Endometrial microvascular endothelial cells (primary cell): ENCODE data around the gene SCYGR7. TPM values are rescaled to one million over a fixed set of nuclear protein-coding genes. Genes with fewer than 3 reads are reported as not detected.
"Not testable (repeated sequence)": the region's sequence is repeated elsewhere in the genome, so short reads cannot be mapped to it uniquely, and the experiment has no call there.

Source experiments
- in situ Hi-C: cut with HindIII; loops from 2 replicates; pipeline ENCODE4 v1.10.0; 2017; ENCODE audit warnings: low sequenced_read_pairs, low pct_unique_long_range_greater_than_20kb; ENCODE audit errors: inconsistent ontology term
- total RNA-seq: library from RNA; depleted of rRNA; stranded (reverse); fragments of >200 nt; gene quantifications from one replicate; pipeline ENCODE4 v1.2.3, GENCODE V29; 2015; ENCODE audit errors: inconsistent ontology term

The SCYGR7 gene
- total RNA-seq, 1 donor from 2014 or later: not detected

DNA sequence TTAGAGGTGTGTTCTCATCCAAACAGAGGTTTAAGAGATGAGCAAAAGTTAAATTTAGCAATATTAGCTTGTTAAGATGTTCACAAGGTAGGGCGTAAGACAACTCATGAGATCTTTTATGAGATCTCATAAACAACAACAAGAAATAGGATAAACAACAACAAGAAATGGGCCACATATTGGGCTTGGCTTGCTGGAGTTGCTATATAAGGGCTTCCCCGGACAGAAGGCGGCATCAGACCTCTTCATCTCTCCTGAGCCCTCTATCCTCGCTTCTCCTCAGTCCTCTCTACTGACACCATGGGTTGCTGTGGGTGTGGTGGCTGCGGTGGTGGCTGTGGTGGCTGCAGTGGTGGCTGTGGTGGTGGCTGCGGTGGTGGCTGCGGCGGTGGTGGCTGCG lies 17.5 kb downstream of the SCYGR7 start, which contains the start of gene SCYGR8:
SCYGR8 (plus strand) TSS at position 301 of the 400 bp plus-strand sequence; CDS start at position 301, 0 bp downstream.
- in situ Hi-C loops: no loop called here

DNA sequence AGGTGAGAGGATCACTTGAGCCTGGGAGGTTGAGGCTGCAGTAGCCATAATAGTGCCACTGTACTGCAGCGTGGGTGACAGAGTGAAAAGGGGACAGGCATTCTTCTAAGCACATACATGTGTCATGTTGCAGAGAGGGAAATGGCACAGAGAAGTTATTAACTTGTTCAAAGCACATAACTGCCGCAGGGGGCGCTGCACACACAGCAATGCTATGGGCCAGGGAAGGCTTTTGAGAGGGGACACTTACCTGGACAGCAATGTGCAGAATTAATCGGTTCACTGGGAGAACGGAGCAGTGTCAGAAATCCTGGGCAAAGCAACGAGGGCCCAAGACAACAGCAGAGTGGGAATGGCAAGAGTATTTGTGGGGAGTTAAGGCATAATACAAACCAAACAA lies 19.9 kb downstream of the SCYGR7 start:
- in situ Hi-C loops: no loop called here

DNA sequence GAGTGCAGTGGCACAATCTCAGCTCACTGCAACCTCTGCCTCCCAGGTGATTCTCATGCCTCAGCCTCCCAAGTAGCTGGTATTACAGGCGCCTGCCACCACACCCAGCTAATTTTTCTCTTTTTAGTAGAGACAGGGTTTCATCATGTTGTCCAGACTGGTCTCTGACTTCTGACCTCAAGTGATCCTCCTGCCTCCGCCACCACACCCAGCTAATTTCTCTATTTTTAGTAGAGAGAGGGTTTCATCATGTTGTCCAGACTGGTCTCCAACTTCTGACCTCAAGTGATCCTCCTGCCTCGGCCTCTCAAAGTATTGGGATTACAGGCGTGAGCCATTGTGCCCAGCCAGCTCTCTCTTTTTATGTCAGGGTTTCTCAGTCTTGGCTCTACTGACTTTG lies 28.1 kb downstream of the SCYGR7 start:
- in situ Hi-C loops: not testable (repeated sequence)

DNA sequence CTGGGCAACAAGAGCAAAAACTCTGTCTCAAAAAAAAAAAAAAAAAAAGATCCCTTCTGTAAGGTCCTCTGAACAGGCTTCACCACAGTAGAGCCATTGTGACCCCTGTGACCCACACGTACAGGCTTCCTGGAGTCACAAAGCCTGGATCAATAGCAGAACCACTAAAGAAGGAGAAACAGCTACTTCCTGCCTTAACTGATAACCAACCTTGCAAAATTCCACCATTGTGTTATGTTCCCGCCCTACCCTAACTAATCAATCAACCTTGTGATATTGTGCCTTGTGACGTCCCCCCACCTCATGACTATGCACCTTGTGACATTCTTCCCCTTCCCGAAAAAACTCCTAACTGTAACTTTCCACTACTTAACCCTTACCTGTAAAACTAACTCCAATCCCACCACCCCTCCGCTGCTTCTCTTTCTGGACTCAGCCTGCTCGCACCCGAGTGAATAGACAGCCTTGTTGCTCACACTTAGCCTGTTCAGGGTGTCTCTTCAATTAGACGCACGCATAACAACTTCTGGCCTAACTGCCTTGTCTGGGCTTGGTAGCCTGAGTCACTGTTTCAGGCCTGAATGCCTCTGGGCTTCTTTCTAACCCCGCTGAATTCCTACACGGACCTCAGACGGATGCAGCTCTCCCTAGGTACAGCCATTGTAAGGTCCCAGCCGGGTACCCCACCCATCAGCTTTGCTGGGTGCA lies 31.4 kb downstream of the SCYGR7 start:
- in situ Hi-C loops: no loop called here

DNA sequence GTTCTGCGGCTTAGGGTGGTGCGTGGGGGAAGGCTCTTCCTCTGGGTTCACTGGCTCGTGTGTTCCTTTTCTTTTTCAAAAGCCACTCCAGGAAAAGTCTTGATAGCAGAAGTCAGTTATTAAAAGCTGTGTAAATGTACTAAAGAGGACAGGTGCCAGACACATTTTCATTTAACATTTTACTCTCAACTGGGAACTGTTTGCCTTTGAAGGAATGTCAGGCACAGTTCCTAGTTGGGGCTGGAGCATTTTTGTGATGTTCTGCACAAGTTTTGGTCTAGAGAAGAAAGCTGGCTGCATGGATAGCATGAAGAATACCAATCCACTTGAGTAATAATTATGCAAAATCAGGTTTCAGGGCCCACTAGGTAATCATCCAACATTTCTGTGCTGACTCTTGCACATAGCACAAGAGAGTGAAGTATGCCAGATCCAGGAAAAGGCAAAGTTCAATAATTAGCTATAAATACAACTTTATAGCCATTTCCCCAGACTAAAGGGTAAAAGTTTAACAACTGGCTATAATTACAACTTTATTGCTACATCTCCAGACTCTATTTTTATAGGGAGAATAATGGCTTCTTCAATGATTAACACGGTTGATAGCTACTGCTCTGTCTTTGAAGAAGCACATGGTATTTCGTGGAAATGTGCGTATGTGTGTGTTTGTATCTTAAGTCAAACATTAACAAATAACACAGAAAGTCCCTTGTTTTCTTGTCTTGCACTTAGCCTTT lies 33.8 kb downstream of the SCYGR7 start:
- in situ Hi-C loops: no loop called here

DNA sequence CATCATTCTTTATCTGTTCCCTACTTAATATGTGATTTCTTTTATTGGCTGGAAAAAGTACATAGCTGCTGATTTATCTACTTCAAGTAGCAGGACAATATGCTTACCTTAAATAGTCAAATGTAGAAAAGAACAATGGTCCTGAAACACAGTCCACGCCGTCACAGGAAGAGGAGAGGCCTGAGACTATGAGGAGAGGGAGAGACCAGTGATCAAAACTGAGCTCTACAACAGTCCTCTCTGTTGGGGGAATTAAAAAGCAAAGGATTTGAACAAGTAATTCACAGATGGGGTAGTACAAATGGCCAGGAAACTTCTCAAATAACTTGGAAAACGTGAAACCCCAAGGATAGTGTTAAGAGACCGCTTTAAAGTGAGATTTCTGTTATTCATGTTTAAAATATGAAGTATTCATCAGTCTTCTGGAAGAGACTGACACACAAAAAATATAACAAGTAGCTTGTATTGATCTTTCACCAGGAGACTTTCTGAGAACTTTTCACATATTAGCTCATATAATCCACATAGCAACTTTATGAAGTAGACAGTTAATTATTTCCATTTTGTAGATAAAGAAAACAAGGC lies 37.7 kb downstream of the SCYGR7 start:
- in situ Hi-C loops: no loop called here

DNA sequence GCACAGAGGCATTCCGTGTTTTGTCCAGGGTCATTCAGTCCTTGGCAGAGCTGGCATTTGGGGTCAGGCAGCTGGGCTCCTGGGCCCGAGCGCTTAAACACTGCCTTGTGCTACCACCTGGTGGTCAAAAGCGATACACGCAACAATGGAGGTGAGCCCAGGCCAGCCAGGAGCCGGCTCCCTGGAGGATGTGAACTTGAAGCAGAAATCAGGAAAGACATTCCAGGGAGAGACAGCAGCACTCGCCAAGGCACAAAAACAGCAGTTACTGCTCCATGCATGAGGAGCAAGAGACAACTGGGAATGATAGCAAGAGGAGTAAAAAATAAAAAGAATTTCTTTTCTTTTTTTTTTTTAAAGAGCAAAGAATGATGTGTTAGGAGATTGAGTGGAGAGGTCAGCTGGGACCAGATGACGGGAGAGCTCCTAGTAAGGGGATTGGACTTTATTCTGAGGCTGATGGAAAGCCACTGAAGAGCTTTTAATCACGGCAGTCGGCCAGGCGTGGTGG lies 38.3 kb downstream of the SCYGR7 start:
- in situ Hi-C loops: no loop called here

DNA sequence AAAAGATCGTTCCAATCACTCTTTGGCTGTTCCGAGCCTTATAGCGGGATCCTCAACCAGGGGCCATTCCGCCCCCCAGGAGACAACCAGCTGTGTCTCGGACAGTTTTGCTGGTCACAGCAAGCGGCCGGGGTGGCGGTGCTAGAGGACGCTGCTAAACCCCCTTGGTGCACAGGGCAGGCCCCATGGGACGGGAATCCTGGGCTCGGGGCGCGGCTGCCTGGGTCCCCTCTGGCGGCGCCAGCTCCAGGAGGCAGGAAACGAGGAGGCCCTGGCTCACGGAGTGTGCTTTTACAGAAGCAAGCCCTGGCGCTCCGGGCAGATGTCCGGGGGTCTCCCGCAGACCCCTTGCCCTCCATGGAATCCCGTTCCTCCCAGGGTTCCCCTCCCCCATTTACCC lies 39.7 kb downstream of the SCYGR7 start:
- in situ Hi-C loops: no loop called here

DNA sequence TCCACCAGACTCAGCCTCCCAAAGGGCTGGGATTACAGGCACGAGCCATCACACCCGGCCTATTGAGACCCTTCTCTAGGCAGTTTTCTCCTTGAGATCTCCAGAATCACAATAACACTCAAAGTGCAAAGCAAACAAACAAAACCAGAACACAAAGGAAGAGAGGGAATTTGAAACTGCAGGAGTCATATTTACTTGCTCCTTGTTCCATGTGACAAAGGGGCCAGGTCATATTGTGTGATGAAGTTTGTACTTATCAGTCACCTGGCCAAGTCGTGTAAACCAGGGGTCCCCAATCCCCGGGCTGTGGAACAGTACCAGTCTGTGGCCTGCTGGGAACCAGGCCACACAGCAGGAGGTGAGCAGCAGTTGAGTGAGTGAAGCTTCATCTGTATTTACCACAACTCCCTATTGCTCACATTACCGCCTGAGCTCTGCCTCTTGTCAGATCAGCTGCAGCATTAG lies 44.1 kb downstream of the SCYGR7 start:
- in situ Hi-C loops: no loop called here

DNA sequence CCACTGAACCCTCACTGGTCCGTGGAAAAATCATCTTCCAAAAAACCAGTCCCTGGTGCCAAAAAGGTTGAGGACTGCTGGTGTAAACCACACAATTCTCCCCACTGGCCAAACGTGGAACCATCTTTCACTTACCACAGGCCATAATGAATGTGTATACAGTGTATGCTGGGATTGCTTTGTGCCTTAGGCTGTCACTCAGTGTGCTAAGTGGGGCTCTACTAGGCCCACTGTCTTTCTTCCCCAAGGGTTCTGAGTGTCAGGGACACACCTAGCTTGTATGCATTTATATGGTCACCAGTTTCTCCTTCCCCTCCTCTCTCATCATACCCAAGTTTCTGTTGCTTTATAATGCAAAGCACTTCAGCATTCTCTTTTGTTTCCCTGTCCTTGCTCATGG lies 44.8 kb downstream of the SCYGR7 start:
- in situ Hi-C loops: no loop called here

DNA sequence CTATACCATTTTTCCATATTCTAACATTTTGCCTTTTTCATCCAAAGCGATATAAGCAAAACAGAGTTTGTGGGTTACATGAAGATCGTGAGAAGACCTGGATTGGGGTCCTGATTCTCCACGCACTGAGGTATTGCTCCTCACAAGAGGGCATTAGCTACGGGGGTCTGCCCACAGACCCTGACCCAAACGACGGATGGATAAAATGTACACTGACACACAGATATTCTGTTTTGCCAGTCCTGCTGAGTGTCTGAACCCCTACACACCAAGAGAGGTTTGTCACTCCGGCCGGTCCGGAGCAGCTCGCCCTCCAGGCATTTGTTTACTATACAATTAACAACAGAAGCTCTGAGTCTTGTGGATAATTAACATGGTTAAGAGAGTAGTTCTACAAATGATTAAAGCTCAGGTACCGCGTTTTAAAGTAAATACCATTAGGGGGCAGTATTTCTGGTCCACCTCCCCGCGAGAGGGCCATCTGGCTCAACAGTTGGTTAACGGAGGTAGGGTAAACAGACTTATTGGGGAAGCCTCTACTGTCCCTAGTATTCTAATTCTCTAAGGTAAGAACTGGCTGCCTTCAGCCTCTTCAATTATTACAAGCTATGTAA lies 46.0 kb downstream of the SCYGR7 start:
- in situ Hi-C loops: no loop called here

DNA sequence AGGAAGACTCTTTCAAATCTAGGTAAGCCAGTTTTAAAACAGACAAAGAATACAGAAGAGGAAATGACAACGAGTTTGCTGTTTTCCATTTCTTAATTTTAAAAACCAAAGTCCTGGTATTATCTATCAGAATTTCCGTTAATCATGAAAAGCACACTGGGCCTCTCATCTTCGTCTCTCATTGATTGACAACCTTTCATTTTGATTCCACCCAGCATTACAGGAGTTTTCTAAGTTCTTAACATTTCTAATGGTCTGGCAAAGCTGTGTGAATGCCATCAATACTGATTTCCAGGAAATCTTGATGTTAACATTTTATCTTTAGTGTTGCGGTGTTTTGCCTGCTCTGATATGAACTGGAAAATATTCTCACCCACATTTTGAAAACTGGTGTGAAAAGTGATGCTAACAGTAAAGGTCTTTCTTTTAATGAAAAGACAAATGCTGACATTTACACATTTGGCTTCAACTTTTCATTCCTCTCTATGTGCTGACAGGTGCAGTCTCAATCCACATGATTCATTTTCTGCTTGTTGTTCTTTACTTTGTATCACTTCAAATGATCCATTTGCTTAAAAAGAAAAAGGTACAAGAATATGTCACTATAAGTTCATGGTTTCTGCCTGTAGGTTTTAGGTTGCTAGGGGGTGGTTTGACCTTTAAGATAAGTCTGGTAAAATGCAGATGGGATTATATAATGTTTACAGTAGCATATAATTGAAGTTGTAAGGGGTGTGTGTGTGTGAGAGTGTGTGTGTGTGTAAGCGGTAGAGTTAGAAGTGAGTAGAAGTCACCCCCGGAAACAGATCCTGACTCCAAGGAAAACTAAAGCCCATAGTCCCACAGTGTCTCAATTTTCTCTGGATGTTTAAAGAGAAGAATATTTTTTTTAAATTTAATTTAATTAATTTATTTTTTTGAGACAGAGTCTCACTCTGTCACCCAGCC lies 47.0 kb downstream of the SCYGR7 start:
- in situ Hi-C loops: no loop called here

Other genes starting within 250 kb of the SCYGR7 start
- gene SCYGR2, start 129.4 kb upstream of the SCYGR7 start, total RNA-seq: not detected
- not detected for gene SCYGR3, start 113.5 kb upstream of the SCYGR7 start, total RNA-seq
- gene SCYGR4, start 110.8 kb upstream of the SCYGR7 start, total RNA-seq: not detected
- not detected for gene SCYGR5, start 61.5 kb upstream of the SCYGR7 start, total RNA-seq
- not detected for gene SLC19A3, start 10.3 kb upstream of the SCYGR7 start, total RNA-seq
- not detected for gene SCYGR6, start 3.6 kb upstream of the SCYGR7 start, total RNA-seq
- gene SCYGR8, start 17.6 kb downstream of the SCYGR7 start, total RNA-seq: not detected
- gene CCL20, start 85.5 kb downstream of the SCYGR7 start, total RNA-seq: 2.5 TPM
- 7.0 TPM for gene DAW1, start 143.3 kb downstream of the SCYGR7 start, total RNA-seq